NCI-H2196 (cell line): ENCODE data around the gene RALGAPA2.

Experiments used
- DNase-seq: peaks from one replicate; lab custom pipeline; 2025; ENCODE audit not compliant: unreplicated experiment; lab: John Stamatoyannopoulos, UW

RALGAPA2 gene

DNA sequence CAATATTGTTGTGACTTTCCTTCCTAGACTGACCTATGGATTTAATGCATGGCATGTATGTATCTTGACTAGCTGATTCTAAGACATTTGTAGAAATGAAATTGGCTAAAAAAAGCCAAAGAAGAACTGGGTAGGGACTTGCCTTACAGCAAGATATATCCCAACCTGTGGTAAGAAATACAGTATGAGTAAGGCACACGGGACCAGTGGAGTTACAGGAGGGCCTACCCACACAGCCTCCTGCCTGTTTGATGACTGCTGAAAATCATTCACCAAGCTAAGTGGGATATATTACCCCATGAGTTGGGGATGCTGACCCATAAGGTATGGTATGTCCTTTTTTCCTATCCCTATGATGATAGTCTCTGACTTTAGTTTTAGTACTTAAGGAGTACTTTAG, 232.3 kb downstream of the RALGAPA2 start:
- no peak for DNase-seq

- no peak for DNase-seq
These were observed 234.9 kb downstream of the RALGAPA2 start for GRCh38 chr20:20477444-20478041.

DNA sequence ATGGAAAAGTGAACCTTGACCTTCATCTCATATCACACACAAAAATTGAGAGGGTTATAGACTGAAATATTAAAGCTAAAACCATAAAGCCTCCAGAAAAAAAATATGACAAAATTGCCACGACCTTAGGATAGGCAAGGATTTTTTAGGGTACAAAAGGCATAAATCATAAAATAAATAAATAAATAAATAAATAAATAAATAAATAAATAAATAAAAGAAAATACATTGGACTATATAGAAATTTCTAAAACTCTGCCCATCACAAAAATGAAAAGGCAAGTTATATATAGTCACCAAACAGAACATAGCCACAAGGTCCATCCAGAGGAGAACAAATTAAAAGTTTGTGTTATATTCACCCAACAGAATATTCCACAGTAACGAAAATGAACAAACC, 235.9 kb downstream of the RALGAPA2 start:
- DNase-seq = no peak

DNA sequence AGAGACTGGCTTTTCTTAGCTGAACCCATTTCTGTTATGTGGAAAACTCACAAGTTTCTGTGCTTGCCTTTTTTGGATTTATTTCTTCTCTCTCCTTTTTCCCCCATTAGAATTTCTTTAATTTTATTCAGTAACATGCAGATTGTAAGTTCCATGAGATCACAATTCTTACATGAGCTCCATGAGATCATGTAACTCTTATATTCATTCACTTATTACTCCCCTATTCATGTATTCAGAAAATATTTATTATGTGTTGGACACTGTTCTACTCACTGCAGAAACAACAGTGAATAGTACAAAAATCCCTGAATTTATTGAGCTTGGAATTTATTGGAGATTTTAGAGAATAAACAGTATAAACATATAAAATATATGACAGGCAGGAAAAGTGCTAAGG, 238.8 kb downstream of the RALGAPA2 start:
- no peak for DNase-seq

GRCh38 chr20:20472684-20473274, 239.7 kb downstream of the RALGAPA2 start:
- no peak for DNase-seq

GRCh38 chr20:20466341-20466879, 246.0 kb downstream of the RALGAPA2 start:
- peak; percentile 31 for DNase-seq

GRCh38 chr20:20465252-20465651, 247.2 kb downstream of the RALGAPA2 start:
- DNase-seq = peak; percentile 21

GRCh38 chr20:20463933-20464374, 248.5 kb downstream of the RALGAPA2 start:
- peak; percentile 23 for DNase-seq

DNA sequence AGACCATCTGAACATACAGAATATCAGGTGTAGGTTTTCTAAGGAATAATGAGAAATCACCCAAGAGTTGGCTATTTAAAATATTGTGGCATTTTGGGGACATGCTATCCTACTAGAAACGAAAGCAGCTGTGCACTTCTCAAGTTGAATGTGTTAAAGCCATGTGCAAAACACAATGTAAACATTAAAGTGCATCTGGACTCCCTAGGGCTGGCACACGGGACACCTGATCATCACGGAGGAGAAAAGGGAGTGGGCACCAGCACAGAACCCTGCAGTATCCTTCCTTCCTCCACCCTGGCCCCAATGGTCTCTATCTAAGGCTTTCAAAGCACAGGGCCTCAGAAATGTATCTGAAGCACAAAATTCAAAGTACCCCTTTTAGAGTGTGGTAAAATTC, 250.3 kb downstream of the RALGAPA2 start:
- DNase-seq = no peak

- no peak for DNase-seq
These were observed 250.9 kb downstream of the RALGAPA2 start for GRCh38 chr20:20461551-20461950.

- no peak for DNase-seq
These were observed 252.7 kb downstream of the RALGAPA2 start for GRCh38 chr20:20459726-20460125.

- DNase-seq = peak; percentile 30
These were observed 254.9 kb downstream of the RALGAPA2 start for GRCh38 chr20:20457392-20458126.

DNA sequence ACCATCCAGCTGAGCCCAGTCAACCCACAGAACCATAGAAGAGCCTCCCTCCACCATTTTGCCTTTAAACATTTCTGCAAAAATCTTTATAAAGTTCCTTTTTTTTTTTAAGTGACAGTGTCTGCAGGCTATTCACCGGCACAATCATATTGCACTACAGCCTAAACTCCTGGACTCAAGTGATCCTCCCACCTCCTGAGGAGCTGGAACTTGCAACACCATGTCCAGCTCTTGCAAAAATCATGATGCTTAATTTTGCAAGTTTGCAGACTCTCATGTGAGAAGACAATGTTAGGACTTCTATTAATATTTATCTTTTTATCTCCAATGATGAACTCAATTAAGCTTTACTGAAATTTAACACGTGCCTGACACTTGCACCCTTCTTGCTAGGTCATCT, 255.7 kb downstream of the RALGAPA2 start:
- no peak for DNase-seq

DNA sequence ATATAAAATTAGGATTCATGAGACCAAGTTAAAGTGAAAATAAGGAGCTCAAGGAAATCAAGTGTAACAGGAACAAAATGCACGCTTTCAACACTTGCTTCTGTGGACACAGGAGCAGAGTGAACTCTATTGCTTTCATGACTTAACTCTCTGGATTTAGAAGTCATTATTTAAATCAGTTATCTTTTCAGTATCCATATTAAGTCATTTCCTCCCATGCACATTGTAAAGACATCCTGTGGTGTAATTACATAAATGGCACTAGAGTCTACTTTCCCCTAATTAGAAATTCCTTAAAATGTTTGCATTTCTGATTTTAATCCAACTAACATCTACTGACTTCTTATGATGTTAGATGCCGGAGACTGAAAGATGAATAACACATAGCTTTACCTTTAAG, 256.5 kb downstream of the RALGAPA2 start:
- DNase-seq = no peak

GRCh38 chr20:20454850-20455627, 257.4 kb downstream of the RALGAPA2 start:
- no peak for DNase-seq

- no peak for DNase-seq
These were observed 258.1 kb downstream of the RALGAPA2 start for GRCh38 chr20:20454367-20454766.

GRCh38 chr20:20452254-20452676, 260.2 kb downstream of the RALGAPA2 start:
- DNase-seq = no peak

- DNase-seq = peak; percentile 67
These were observed 261.9 kb downstream of the RALGAPA2 start for GRCh38 chr20:20450521-20450920.

- no peak for DNase-seq
These were observed 263.6 kb downstream of the RALGAPA2 start for GRCh38 chr20:20448881-20449280.

- no peak for DNase-seq
These were observed 265.2 kb downstream of the RALGAPA2 start for GRCh38 chr20:20447196-20447595.

- DNase-seq = no peak
These were observed 265.9 kb downstream of the RALGAPA2 start for GRCh38 chr20:20446425-20447015.
